HCT116 (cell line): ENCODE data around the gene NXPH1. TPM values are rescaled to one million over a fixed set of nuclear protein-coding genes. Genes with fewer than 3 reads are reported as not detected.

Experiments
- ATAC-seq: fragments of 200-7000 bp; cut with Tn5 transposase; 2 replicates; pipeline ENCODE4 v1.9.1; 2020; ENCODE audit warnings: mild to moderate bottlenecking, moderate library complexity
- BruUV-seq: library from RNA; stranded (reverse); fragments of 400-500 nt; replicated peaks from 2 replicates; lab custom pipeline; 2021; lab: Mats Ljungman, UMichigan
- CTCF ChIA-PET: fragments of 300-600 bp; sonication (Branson Sonifier 250); formaldehyde crosslinking; loops from one replicate; lab custom pipeline; 2021; ENCODE audit warnings: antibody characterized with exemption; lab: Charles Lee
- POLR2A ChIA-PET: fragments of 300-600, 350-600 bp; sonication (Branson Sonifier 250); formaldehyde crosslinking; loops from one replicate; lab custom pipeline; 2021; ENCODE audit warnings: antibody characterized with exemption; lab: Charles Lee
- RAD21 ChIA-PET, 2 experiments: fragments of 300-600 bp; sonication (Branson Sonifier 250); formaldehyde crosslinking; loops; one replicate each; lab custom pipeline; 2023; ENCODE audit warnings: low total read pairs in 2 of 2; ENCODE audit not compliant: uncharacterized antibody in 2 of 2, unreplicated experiment in 2 of 2, low non-redundant PET in 1 of 2; lab: Charles Lee
- DNase-seq: peaks from one replicate; pipeline ENCODE4 v3.0.0-alpha.2; 2010; ENCODE audit warnings: low read depth, low spot score
- H2AFZ ChIP-seq: fragments of 200-600 bp; shearing (Covaris generic), sonication (generic); 2 replicates; pipeline ENCODE4 v1.6.1; 2017; ENCODE audit warnings: low read depth, mixed run types, mixed read lengths, antibody characterized with exemption, low read length; ENCODE audit not compliant: poor library complexity, severe bottlenecking
- H3K27ac ChIP-seq: 2 replicates; pipeline ENCODE4 v1.5.1; 2012; ENCODE audit warnings: low read depth, low read length
- H3K27me3 ChIP-seq: fragments of 200-600 bp; sonication (generic); 2 replicates; pipeline ENCODE4 v1.6.1; 2016; ENCODE audit warnings: mixed run types, low read length, mixed read lengths; ENCODE audit not compliant: insufficient read depth
- H3K36me3 ChIP-seq, 2 experiments: fragments of 200-500 bp in 1 of 2; fragments of 200-600 bp in 1 of 2; sonication (Bioruptor generic) in 1 of 2; sonication (generic) in 1 of 2; 2 replicates each; pipeline versions ENCODE4 v1.5.1 to v1.6.1; 2014 to 2016; ENCODE audit warnings: low read length in 2 of 2, inconsistent platforms in 1 of 2, mixed read lengths in 1 of 2, mixed run types in 1 of 2; ENCODE audit not compliant: insufficient read depth in 2 of 2, control insufficient read depth in 1 of 2
- H3K4me1 ChIP-seq, 2 experiments: fragments of 200-600 bp in 1 of 2; sonication (generic) in 1 of 2; 2 replicates each; pipeline versions ENCODE4 v1.5.1 to v1.6.1; 2012 to 2017; ENCODE audit warnings: low read length in 2 of 2, inconsistent platforms in 1 of 2, mild to moderate bottlenecking in 1 of 2, mixed read lengths in 1 of 2, mixed run types in 1 of 2, moderate library complexity in 1 of 2; ENCODE audit not compliant: insufficient read depth in 2 of 2, control insufficient read depth in 1 of 2
- H3K4me2 ChIP-seq: fragments of 200-600 bp; sonication (generic); 2 replicates; pipeline ENCODE4 v1.6.1; 2017; ENCODE audit warnings: mixed run types, low read length, mixed read lengths
- H3K4me3 ChIP-seq, 2 experiments: fragments of 200-600 bp in 1 of 2; sonication (generic) in 1 of 2; replicated peaks in 1 of 2; 2 replicates each; pipeline ENCODE4 v1.5.1; 2011 to 2016; ENCODE audit warnings: low read length in 2 of 2, control low read depth in 1 of 2, low read depth in 1 of 2, mild to moderate bottlenecking in 1 of 2, mixed read lengths in 1 of 2, mixed run types in 1 of 2
- H3K79me2 ChIP-seq: fragments of 200-600 bp; sonication (generic); 2 replicates; pipeline ENCODE4 v1.6.1; 2017; ENCODE audit warnings: mild to moderate bottlenecking, mixed run types, low read length, moderate library complexity, mixed read lengths; ENCODE audit not compliant: insufficient read depth
- H3K9ac ChIP-seq: fragments of 200-600 bp; sonication (generic); 2 replicates; pipeline ENCODE4 v1.6.1; 2016; ENCODE audit warnings: low read length, mixed read lengths
- H3K9me2 ChIP-seq: fragments of 200-600 bp; sonication (generic), shearing (Covaris generic); 2 replicates; pipeline ENCODE4 v1.6.1; 2017; ENCODE audit warnings: mixed run types, mild to moderate bottlenecking, moderate library complexity; ENCODE audit not compliant: insufficient read depth
- H3K9me3 ChIP-seq, 2 experiments: fragments of 200-500 bp in 1 of 2; fragments of 200-600 bp in 1 of 2; sonication (Bioruptor generic) in 1 of 2; sonication (generic) in 1 of 2; 2 replicates each; pipeline ENCODE4 v1.6.1; 2014 to 2017; ENCODE audit warnings: low read length in 2 of 2, mixed read lengths in 2 of 2, inconsistent platforms in 1 of 2, low read depth in 1 of 2, mild to moderate bottlenecking in 1 of 2, mixed run types in 1 of 2, moderate library complexity in 1 of 2; ENCODE audit not compliant: control insufficient read depth in 1 of 2, insufficient read depth in 1 of 2
- H4K20me1 ChIP-seq: fragments of 200-600 bp; sonication (generic), shearing (Covaris generic); 2 replicates; pipeline ENCODE4 v1.6.1; 2017; ENCODE audit warnings: mixed run types, mild to moderate bottlenecking, moderate library complexity; ENCODE audit not compliant: insufficient read depth
- CBX3 ChIP-seq: IDR thresholded peaks from 2 replicates; pipeline ENCODE4 v1.6.1; 2012; ENCODE audit warnings: low read depth
- CEBPB ChIP-seq: IDR thresholded peaks from 2 replicates; pipeline ENCODE4 v1.6.1; 2012; ENCODE audit warnings: low read depth
- EGR1 ChIP-seq: IDR thresholded peaks from 2 replicates; pipeline ENCODE4 v1.6.1; 2012; ENCODE audit warnings: low read depth
- ELF1 ChIP-seq: IDR thresholded peaks from 2 replicates; pipeline ENCODE4 v1.6.1; 2012; ENCODE audit warnings: low read depth, borderline replicate concordance
- FOSL1 ChIP-seq: IDR thresholded peaks from 2 replicates; pipeline ENCODE4 v1.6.1; 2012; ENCODE audit warnings: low read depth
- JUND ChIP-seq: IDR thresholded peaks from 2 replicates; pipeline ENCODE4 v1.6.1; 2012
- POLR2AphosphoS5 ChIP-seq: IDR thresholded peaks from 2 replicates; pipeline ENCODE4 v1.6.1; 2011; ENCODE audit warnings: mild to moderate bottlenecking, low read depth, low read length, moderate library complexity
- RAD21 ChIP-seq: IDR thresholded peaks from 2 replicates; pipeline ENCODE4 v1.6.1; 2012; ENCODE audit warnings: low read depth, mild to moderate bottlenecking
- SIN3A ChIP-seq: IDR thresholded peaks from 2 replicates; pipeline ENCODE4 v1.6.1; 2012; ENCODE audit warnings: low read depth
- SP1 ChIP-seq: IDR thresholded peaks from 2 replicates; pipeline ENCODE4 v1.6.1; 2012; ENCODE audit warnings: low read depth
- SRF ChIP-seq: IDR thresholded peaks from 2 replicates; pipeline ENCODE4 v1.6.1; 2012; ENCODE audit warnings: low read depth
- TCF7L2 ChIP-seq: IDR thresholded peaks from 2 replicates; pipeline ENCODE4 v1.7.0; 2011; ENCODE audit warnings: borderline replicate concordance, inconsistent platforms; ENCODE audit not compliant: insufficient read depth, insufficient read length; ENCODE audit errors: extremely low read depth
- YY1 ChIP-seq: IDR thresholded peaks from 2 replicates; pipeline ENCODE4 v1.6.1; 2011; ENCODE audit warnings: low read length, low read depth, moderate library complexity, mild to moderate bottlenecking; ENCODE audit not compliant: insufficient replicate concordance; ENCODE audit errors: extremely low read depth
- ZFX ChIP-seq: fragments of 450-650 bp; IDR thresholded peaks from 2 replicates; pipeline ENCODE4 v1.6.1; 2017
- ZNF274 ChIP-seq: fragments of 200-500 bp; sonication (Bioruptor generic); IDR thresholded peaks from 2 replicates; pipeline ENCODE4 v1.6.1; 2014; ENCODE audit warnings: mild to moderate bottlenecking, low read depth, low read length, inconsistent platforms
- intact Hi-C: fragments of 100-400 bp; cut with micrococcal nuclease; formaldehyde crosslinking; loops from 2 replicates; pipeline ENCODE4 v1.10.0; 2022
- total RNA-seq: library from RNA; stranded (reverse); gene quantifications from one replicate; pipeline ENCODE4 v1.2.1, GENCODE V29; 2021; ENCODE audit not compliant: unreplicated experiment
- TF ChIP-seq, protein P1 (sequence below): IDR thresholded peaks from 2 replicates; pipeline ENCODE4 v1.6.1; 2012
- TF ChIP-seq, protein P2 (sequence below), 3 experiments: fragments of 200-600 bp in 1 of 3; sonication (generic) in 1 of 3; IDR thresholded peaks in 2 of 3; conservative IDR thresholded peaks in 1 of 3; 2 replicates each; pipeline ENCODE4 v1.5.1; 2012 to 2017; ENCODE audit warnings: low read depth in 2 of 3, low read length in 2 of 3, antibody characterized with exemption in 1 of 3, borderline replicate concordance in 1 of 3, control low read depth in 1 of 3, mild to moderate bottlenecking in 1 of 3, mixed read lengths in 1 of 3, mixed run types in 1 of 3, moderate library complexity in 1 of 3; ENCODE audit not compliant: insufficient read depth in 1 of 3
- TF ChIP-seq, protein P3 (sequence below): IDR thresholded peaks from 2 replicates; pipeline ENCODE4 v1.6.1; 2011; ENCODE audit warnings: mild to moderate bottlenecking, low read length, moderate library complexity; ENCODE audit not compliant: insufficient replicate concordance; ENCODE audit errors: extremely low read depth
- TF ChIP-seq, protein P4 (sequence below): IDR thresholded peaks from 2 replicates; pipeline ENCODE4 v1.6.1; 2012

NXPH1 gene
- total RNA-seq, 1 experiment from 2014 or later, result 0.17 TPM

DNA sequence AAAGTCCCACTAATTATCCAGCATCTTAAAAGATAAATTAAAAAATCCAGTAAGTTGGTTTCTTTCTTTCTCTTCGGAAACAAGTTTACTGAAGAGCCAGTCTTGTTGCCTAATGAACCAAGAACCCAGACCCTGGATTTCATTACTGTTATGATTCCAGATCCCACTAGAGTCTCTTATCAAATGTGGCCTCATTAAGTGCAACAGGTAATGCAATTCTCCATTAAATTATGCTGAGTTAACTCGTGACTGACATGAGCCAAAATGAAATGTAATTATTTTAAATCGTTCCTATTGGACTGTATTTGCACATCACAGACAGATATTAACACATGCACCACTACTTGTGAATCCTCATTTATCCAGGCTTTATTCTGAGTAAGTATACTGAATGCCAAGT is 115.6 kb downstream of the NXPH1 start:
- RAD21 ChIA-PET, result no interaction called here
- no peak for ATAC-seq

More for the DNA sequence above, 115.6 kb downstream of the NXPH1 start:
- CTCF ChIA-PET, result no interaction called here
- no peaks in the 10 kb centered on the region for H3K9me2 ChIP-seq
- no peak overlapping the region for H3K4me2 ChIP-seq
- no TSS peak for BruUV-seq
- TF ChIP-seq EGR1 (no peak), FOSL1 (no peak), POLR2AphosphoS5 (no peak), CEBPB (no peak), ZNF274 (no peak), SIN3A (no peak), ZFX (no peak), SP1 (no peak), TCF7L2 (no peak), RAD21 (no peak), YY1 (no peak), CBX3 (no peak), ELF1 (no peak), JUND (no peak), SRF (no peak)
- TF ChIP-seq, protein P1, sequence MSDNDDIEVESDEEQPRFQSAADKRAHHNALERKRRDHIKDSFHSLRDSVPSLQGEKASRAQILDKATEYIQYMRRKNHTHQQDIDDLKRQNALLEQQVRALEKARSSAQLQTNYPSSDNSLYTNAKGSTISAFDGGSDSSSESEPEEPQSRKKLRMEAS, result no peak
- TF ChIP-seq, protein P2, sequence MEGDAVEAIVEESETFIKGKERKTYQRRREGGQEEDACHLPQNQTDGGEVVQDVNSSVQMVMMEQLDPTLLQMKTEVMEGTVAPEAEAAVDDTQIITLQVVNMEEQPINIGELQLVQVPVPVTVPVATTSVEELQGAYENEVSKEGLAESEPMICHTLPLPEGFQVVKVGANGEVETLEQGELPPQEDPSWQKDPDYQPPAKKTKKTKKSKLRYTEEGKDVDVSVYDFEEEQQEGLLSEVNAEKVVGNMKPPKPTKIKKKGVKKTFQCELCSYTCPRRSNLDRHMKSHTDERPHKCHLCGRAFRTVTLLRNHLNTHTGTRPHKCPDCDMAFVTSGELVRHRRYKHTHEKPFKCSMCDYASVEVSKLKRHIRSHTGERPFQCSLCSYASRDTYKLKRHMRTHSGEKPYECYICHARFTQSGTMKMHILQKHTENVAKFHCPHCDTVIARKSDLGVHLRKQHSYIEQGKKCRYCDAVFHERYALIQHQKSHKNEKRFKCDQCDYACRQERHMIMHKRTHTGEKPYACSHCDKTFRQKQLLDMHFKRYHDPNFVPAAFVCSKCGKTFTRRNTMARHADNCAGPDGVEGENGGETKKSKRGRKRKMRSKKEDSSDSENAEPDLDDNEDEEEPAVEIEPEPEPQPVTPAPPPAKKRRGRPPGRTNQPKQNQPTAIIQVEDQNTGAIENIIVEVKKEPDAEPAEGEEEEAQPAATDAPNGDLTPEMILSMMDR (IDR thresholded peaks at IDR 0.05 in 2 of 3, conservative IDR thresholded peaks at IDR 0.05 in 1 of 3; ENCODE audit: borderline replicate concordance in 1 of 3, insufficient read depth in 1 of 3, low read depth in 2 of 3, low read length in 2 of 3), result no peak
- TF ChIP-seq, protein P3, sequence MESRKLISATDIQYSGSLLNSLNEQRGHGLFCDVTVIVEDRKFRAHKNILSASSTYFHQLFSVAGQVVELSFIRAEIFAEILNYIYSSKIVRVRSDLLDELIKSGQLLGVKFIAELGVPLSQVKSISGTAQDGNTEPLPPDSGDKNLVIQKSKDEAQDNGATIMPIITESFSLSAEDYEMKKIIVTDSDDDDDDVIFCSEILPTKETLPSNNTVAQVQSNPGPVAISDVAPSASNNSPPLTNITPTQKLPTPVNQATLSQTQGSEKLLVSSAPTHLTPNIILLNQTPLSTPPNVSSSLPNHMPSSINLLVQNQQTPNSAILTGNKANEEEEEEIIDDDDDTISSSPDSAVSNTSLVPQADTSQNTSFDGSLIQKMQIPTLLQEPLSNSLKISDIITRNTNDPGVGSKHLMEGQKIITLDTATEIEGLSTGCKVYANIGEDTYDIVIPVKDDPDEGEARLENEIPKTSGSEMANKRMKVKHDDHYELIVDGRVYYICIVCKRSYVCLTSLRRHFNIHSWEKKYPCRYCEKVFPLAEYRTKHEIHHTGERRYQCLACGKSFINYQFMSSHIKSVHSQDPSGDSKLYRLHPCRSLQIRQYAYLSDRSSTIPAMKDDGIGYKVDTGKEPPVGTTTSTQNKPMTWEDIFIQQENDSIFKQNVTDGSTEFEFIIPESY, result no peak
- TF ChIP-seq, protein P4, sequence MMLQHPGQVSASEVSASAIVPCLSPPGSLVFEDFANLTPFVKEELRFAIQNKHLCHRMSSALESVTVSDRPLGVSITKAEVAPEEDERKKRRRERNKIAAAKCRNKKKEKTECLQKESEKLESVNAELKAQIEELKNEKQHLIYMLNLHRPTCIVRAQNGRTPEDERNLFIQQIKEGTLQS, result no peak
- H3K4me1 ChIP-seq, result no peaks in the 10 kb centered on the region
- no peak overlapping the region for H3K9ac ChIP-seq
- DNase-seq, result no peak
- H3K9me3 ChIP-seq, result no peaks in the 10 kb centered on the region
- H3K27ac ChIP-seq, result no peak overlapping the region
- no peaks in the 10 kb centered on the region for H3K79me2 ChIP-seq
- no peaks in the 10 kb centered on the region for H3K27me3 ChIP-seq
- intact Hi-C loops, result no loop called here
- POLR2A ChIA-PET, result no interaction called here
- H3K36me3 ChIP-seq, result no peaks in the 10 kb centered on the region
- H3K4me3 ChIP-seq, result no peak overlapping the region
- no peak overlapping the region for H2AFZ ChIP-seq
- no peaks in the 10 kb centered on the region for H4K20me1 ChIP-seq
